Muscle layer of colon (tissue), 2 donors: ENCODE measurements around the gene FAHD2A.
"Not testable (repeated sequence)": the region's sequence is repeated elsewhere in the genome, so short reads cannot be mapped to it uniquely, and the experiment has no call there.

ENCODE experiments used
- H3K27ac ChIP-seq: one replicate; pipeline ENCODE4 v1.7.0; 2013; ENCODE audit warnings: low read depth, mild to moderate bottlenecking, low read length, moderate library complexity
- H3K27me3 ChIP-seq, 2 donors: one replicate each; pipeline ENCODE4 v1.7.0; 2013; ENCODE audit warnings: low read length in 2 of 2, mild to moderate bottlenecking in 2 of 2; ENCODE audit not compliant: insufficient read depth in 2 of 2, control insufficient read depth in 1 of 2
- H3K36me3 ChIP-seq: one replicate; pipeline ENCODE4 v1.7.0; 2013; ENCODE audit warnings: mild to moderate bottlenecking, low read length; ENCODE audit not compliant: insufficient read depth
- H3K4me1 ChIP-seq: one replicate; pipeline ENCODE4 v1.7.0; 2013; ENCODE audit warnings: mild to moderate bottlenecking, low read length; ENCODE audit not compliant: insufficient read depth
- H3K4me3 ChIP-seq, 2 donors: one replicate each; pipeline ENCODE4 v1.7.0; 2013; ENCODE audit warnings: low read length in 2 of 2, low read depth in 1 of 2, mild to moderate bottlenecking in 1 of 2, moderate library complexity in 1 of 2
- H3K9ac ChIP-seq: one replicate; pipeline ENCODE4 v1.7.0; 2013; ENCODE audit warnings: low read length
- H3K9me3 ChIP-seq: one replicate; pipeline ENCODE4 v1.7.0; 2013; ENCODE audit warnings: mild to moderate bottlenecking, low read length
- donor health status: abdominal sarcoma.
- donor health status: Adenocarcinoma of cecum.

Gene FAHD2A

DNA sequence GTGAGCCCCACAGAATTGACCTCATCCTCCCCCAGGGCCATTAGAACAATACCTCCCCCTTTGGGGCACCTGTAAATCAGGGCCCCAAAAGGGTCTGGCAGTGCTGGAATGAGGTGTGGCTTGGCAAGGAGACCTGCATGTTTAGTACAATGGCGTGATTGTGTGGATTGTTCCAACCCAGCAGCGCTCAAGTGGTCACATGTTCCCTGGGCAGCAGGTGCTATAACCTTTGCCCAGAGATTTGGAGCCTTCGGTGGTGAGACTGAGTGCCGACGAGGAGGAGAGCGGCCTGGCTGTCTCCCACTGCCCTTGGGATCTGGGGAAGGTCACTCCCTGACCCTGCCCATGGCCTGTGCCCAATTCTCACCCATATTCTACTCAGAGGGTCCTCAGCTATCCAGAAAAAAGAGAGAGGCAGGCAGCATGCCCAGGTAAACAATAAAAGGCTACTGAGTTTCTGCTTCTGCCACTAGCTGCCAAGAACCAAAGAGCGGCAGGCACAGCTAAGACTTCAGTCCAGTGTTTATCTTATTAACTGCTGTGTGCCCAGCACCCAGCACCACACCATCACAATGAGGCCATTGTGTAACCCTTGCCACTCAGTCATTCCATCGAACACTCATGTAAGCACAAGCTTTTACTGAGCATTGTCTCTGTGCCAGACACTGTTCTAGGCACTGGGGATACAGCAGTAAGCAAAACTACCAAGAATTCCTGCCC, 27.4 kb downstream of the FAHD2A start:
- not testable (repeated sequence) for H3K36me3 ChIP-seq, H3K4me1 ChIP-seq, H3K9me3 ChIP-seq, H3K9ac ChIP-seq, H3K4me3 ChIP-seq, H3K27ac ChIP-seq, H3K27me3 ChIP-seq

- H3K4me3 ChIP-seq, H3K9ac ChIP-seq, H3K27ac ChIP-seq, H3K36me3 ChIP-seq, H3K9me3 ChIP-seq, H3K4me1 ChIP-seq, H3K27me3 ChIP-seq: not testable (repeated sequence)
Measured at GRCh38 chr2:95433373-95433772, 30.9 kb downstream of the FAHD2A start.

DNA sequence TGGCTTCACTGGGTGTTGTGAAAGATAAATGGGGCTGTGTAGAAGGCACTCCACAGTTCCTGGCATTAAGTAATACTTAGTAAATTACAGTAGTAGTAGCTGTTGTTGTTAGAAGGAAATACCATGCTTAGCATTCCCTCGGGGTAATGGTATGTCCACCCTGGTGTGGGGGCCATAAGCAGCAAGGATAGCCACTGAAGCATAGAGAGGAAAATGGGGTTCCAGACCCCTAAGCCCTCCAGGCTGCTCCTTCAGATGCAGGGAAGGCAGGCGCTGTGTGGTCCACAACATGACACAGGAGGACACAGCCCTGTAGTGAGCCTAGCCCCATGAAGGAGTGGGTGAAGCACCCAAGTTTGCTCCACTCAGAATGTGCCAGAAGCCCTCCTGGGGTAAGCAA, 31.5 kb downstream of the FAHD2A start:
- H3K4me1 ChIP-seq, H3K9me3 ChIP-seq, H3K36me3 ChIP-seq, H3K4me3 ChIP-seq, H3K27me3 ChIP-seq, H3K27ac ChIP-seq, H3K9ac ChIP-seq: not testable (repeated sequence)

- H3K9ac ChIP-seq, H3K27me3 ChIP-seq, H3K4me1 ChIP-seq, H3K4me3 ChIP-seq, H3K9me3 ChIP-seq, H3K36me3 ChIP-seq, H3K27ac ChIP-seq: not testable (repeated sequence)
Measured at GRCh38 chr2:95434507-95435076, 32.1 kb downstream of the FAHD2A start.

DNA sequence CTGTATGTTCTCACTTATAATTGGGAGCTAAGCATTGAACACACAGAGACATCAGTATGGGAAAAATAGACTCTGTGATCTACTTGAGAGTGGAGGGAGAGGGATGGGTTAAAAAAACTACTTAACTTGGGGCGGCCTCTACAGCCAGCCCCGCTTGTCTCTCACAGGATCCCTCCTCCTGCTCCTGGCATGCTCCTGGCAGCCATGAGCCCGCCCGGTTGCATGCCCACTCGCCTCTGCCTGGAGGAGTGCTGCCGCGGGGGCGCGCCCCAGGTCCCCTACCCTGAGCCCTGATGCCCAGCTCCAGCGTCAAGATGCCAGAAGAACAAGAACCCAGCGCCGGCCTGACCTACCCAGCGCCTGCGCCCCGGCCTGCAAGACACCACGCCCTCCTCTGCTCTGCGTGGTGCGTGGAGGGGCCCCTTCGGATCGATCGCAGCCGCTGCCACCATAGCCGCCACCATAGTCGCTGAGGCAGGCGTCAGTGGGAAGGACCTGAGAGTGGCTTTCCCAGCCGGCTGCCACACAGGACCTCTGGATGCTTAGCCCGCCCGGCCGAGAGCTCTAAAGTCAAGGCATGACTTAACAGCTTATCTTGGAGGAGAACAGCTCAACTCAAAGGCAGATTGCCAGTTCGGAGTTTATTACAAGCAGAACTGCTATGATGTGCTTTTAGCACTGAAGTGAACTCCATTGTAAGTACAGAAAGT, 32.8 kb downstream of the FAHD2A start:
- not testable (repeated sequence) for H3K27me3 ChIP-seq, H3K4me3 ChIP-seq, H3K27ac ChIP-seq, H3K4me1 ChIP-seq, H3K9me3 ChIP-seq, H3K9ac ChIP-seq, H3K36me3 ChIP-seq

DNA sequence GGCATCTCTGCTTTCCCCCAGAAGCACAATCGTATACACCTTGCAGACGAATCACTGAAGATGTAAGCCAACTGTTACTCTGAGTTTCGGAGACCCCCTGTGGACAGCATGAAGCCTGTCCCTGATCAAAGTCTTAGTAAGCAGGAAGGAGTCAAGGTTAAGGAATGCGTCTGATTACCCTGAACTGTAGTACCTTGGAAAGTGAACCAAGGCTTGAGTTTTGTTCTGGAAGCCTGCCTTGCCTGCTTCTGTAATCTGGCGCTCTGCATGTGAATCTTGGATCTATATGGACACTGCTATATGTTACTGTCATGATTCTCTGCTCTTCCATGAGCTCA, 33.3 kb downstream of the FAHD2A start:
- not testable (repeated sequence) for H3K9ac ChIP-seq, H3K4me1 ChIP-seq, H3K27me3 ChIP-seq, H3K9me3 ChIP-seq, H3K36me3 ChIP-seq, H3K4me3 ChIP-seq, H3K27ac ChIP-seq

DNA sequence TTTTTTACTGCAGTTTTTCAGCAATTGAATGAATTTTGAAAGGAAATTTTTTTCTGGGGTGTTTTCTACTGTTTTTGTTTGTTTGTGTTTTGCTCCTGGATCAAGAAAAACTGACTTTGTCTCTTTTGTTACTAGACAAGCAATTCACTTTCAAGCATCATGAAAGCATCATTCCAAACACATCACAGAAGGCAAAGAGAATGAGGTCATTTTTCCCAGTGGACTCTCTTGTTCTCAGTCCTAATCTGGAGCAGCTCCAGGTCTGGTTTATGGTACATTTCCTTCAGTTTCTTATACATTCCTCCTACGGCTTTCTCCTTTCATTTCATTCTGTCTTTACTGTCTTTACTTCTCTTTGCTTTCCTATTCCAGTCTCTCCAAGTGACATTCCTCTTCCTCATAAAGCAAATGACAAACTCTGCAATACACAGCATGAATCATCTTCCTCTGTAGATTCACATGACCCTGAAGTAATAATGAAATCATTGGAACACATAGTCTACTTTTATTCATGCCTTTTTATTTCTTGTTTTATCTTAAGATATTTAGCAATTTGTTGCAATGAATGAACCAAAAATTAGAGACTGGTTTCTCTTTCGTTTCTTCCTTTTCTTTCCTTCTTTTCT, 40.1 kb downstream of the FAHD2A start:
- H3K4me1 ChIP-seq, H3K9ac ChIP-seq, H3K4me3 ChIP-seq, H3K27me3 ChIP-seq, H3K27ac ChIP-seq, H3K9me3 ChIP-seq, H3K36me3 ChIP-seq: not testable (repeated sequence)

- not testable (repeated sequence) for H3K9ac ChIP-seq, H3K27ac ChIP-seq, H3K36me3 ChIP-seq, H3K4me3 ChIP-seq, H3K27me3 ChIP-seq, H3K4me1 ChIP-seq, H3K9me3 ChIP-seq
Measured at GRCh38 chr2:95445317-95445716, 42.8 kb downstream of the FAHD2A start.

- H3K9ac ChIP-seq, H3K4me1 ChIP-seq, H3K4me3 ChIP-seq, H3K36me3 ChIP-seq, H3K9me3 ChIP-seq, H3K27me3 ChIP-seq, H3K27ac ChIP-seq: not testable (repeated sequence)
Measured at GRCh38 chr2:95463292-95463691, 60.8 kb downstream of the FAHD2A start.
